ENCODE results near the gene SRGAP3. TPM values are rescaled to one million over a fixed set of nuclear protein-coding genes. Genes with fewer than 3 reads are reported as not detected.

SRGAP3 gene
- total RNA-seq, 2 donors from 2014 or later, result 1.7 to 3.4 TPM

- intact Hi-C loops (cut with DNase I), result no loop called here
- no peak for DNase-seq (ENCODE audit: low spot score)
Measured at GRCh38 chr3:9047452-9048346, 201.7 kb downstream of the SRGAP3 start.

GRCh38 chr3:9045371-9045770 lies 204.1 kb downstream of the SRGAP3 start:
- no peak for DNase-seq (ENCODE audit: low spot score)
- intact Hi-C loops (cut with DNase I), result no loop called here

- intact Hi-C loops (cut with DNase I), result no loop called here
- DNase-seq (ENCODE audit: low spot score), result no peak
Measured at GRCh38 chr3:9043063-9043462, 206.4 kb downstream of the SRGAP3 start.

GRCh38 chr3:9041626-9042025 lies 207.8 kb downstream of the SRGAP3 start:
- no peak for DNase-seq (ENCODE audit: low spot score)
- intact Hi-C loops (cut with DNase I), result no loop called here

- DNase-seq (ENCODE audit: low spot score), result no peak
- intact Hi-C loops (cut with DNase I), result no loop called here
Measured at GRCh38 chr3:9040996-9041395, 208.4 kb downstream of the SRGAP3 start.

- intact Hi-C loops (cut with DNase I), result no loop called here
- peak; percentile 84 for DNase-seq (ENCODE audit: low spot score)
Measured at GRCh38 chr3:9037144-9037711, 212.2 kb downstream of the SRGAP3 start.

GRCh38 chr3:9036404-9037131 lies 212.9 kb downstream of the SRGAP3 start:
- DNase-seq (ENCODE audit: low spot score), result peak; percentile 87
- intact Hi-C loops (cut with DNase I), result no loop called here

GRCh38 chr3:9035961-9036360 lies 213.5 kb downstream of the SRGAP3 start:
- intact Hi-C loops (cut with DNase I), result no loop called here
- no peak for DNase-seq (ENCODE audit: low spot score)

GRCh38 chr3:9035473-9035872 lies 214.0 kb downstream of the SRGAP3 start:
- intact Hi-C loops (cut with DNase I), result no loop called here
- DNase-seq (ENCODE audit: low spot score), result no peak

GRCh38 chr3:9033867-9034266 lies 215.6 kb downstream of the SRGAP3 start:
- DNase-seq (ENCODE audit: low spot score), result no peak
- intact Hi-C loops (cut with DNase I), result no loop called here

- DNase-seq (ENCODE audit: low spot score), result no peak
- intact Hi-C loops (cut with DNase I), result no loop called here
Measured at GRCh38 chr3:9032231-9032777, 217.1 kb downstream of the SRGAP3 start.

- intact Hi-C loops (cut with DNase I), result no loop called here
- DNase-seq (ENCODE audit: low spot score), result no peak
Measured at GRCh38 chr3:9030034-9030433, 219.4 kb downstream of the SRGAP3 start.

GRCh38 chr3:9028134-9028533 lies 221.3 kb downstream of the SRGAP3 start:
- DNase-seq (ENCODE audit: low spot score), result peak; percentile 95
- intact Hi-C loops (cut with DNase I), result no loop called here

GRCh38 chr3:9026320-9027045 lies 223.0 kb downstream of the SRGAP3 start:
- intact Hi-C loops (cut with DNase I), result no loop called here
- DNase-seq (ENCODE audit: low spot score), result no peak

- intact Hi-C loops (cut with DNase I), result no loop called here
- DNase-seq (ENCODE audit: low spot score), result no peak
Measured at GRCh38 chr3:9024341-9024740, 225.1 kb downstream of the SRGAP3 start.

- intact Hi-C loops (cut with DNase I), result no loop called here
- DNase-seq (ENCODE audit: low spot score), result no peak
Measured at GRCh38 chr3:9023226-9023590, 226.2 kb downstream of the SRGAP3 start.

GRCh38 chr3:9022305-9023225 lies 226.9 kb downstream of the SRGAP3 start:
- intact Hi-C loops (cut with DNase I), result no loop called here
- DNase-seq (ENCODE audit: low spot score), result no peak

- intact Hi-C loops (cut with DNase I), result no loop called here
- DNase-seq (ENCODE audit: low spot score), result no peak
Measured at GRCh38 chr3:9021271-9022009, 228.0 kb downstream of the SRGAP3 start.
